Astrocyte (in vitro differentiated cells and primary cell): ENCODE data around the gene CDH13.

Experiments
- EZH2 ChIP-seq: IDR thresholded peaks from 2 replicates; pipeline ENCODE4 v1.6.1; 2012; ENCODE audit warnings: mild to moderate bottlenecking, low read length, inconsistent platforms; ENCODE audit not compliant: insufficient read depth
- TF ChIP-seq, protein P1 (sequence below): IDR thresholded peaks from 2 replicates; pipeline ENCODE4 v1.5.1; 2011; ENCODE audit warnings: low read depth, mild to moderate bottlenecking, inconsistent platforms, low read length, moderate library complexity; ENCODE audit not compliant: insufficient read depth

DNA sequence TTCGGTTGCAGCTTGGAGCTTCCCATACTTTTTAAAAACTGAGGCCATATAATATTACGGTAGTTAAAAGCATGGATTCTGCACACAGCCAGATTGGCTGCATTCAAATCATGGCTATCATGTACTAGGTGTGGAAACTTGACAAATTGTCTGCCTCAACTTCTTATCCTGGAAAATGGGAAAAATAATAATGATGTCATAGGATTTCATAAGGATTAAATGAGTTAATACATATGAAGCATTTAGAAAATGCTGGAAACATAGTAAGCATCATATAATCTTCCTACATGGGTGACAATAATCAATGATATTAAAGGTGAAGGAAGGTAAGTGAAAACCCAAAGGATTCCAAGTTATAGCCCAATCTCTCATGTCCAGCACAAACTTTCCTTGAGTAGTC is 592.5 kb downstream of the CDH13 start:
- TF ChIP-seq, protein P1, sequence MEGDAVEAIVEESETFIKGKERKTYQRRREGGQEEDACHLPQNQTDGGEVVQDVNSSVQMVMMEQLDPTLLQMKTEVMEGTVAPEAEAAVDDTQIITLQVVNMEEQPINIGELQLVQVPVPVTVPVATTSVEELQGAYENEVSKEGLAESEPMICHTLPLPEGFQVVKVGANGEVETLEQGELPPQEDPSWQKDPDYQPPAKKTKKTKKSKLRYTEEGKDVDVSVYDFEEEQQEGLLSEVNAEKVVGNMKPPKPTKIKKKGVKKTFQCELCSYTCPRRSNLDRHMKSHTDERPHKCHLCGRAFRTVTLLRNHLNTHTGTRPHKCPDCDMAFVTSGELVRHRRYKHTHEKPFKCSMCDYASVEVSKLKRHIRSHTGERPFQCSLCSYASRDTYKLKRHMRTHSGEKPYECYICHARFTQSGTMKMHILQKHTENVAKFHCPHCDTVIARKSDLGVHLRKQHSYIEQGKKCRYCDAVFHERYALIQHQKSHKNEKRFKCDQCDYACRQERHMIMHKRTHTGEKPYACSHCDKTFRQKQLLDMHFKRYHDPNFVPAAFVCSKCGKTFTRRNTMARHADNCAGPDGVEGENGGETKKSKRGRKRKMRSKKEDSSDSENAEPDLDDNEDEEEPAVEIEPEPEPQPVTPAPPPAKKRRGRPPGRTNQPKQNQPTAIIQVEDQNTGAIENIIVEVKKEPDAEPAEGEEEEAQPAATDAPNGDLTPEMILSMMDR, result no peak
- no peak for TF ChIP-seq EZH2
